Measurements from ENCODE around the gene MMP10.

DNA sequence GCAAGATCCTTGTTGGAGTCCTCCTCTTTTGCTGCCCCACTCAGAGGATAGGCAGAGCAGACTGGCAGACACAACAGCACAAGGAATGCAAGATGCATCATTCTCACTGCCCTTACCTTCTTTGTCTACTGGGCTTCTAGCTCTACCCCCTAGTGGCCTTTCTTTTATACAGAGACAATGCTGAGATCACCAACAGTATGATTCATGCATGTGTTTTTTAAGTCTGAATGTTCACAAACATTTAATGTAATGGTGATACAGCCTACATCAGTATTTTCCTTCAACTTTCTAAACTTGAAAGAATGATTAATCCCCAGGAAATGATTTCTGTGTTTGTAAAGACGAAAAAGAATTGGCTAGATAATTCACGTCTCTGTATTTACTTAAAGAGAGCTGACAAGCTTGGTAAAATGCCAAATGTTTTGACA is at the start of gene MMP10:
- TF ChIP-seq, protein P1, sequence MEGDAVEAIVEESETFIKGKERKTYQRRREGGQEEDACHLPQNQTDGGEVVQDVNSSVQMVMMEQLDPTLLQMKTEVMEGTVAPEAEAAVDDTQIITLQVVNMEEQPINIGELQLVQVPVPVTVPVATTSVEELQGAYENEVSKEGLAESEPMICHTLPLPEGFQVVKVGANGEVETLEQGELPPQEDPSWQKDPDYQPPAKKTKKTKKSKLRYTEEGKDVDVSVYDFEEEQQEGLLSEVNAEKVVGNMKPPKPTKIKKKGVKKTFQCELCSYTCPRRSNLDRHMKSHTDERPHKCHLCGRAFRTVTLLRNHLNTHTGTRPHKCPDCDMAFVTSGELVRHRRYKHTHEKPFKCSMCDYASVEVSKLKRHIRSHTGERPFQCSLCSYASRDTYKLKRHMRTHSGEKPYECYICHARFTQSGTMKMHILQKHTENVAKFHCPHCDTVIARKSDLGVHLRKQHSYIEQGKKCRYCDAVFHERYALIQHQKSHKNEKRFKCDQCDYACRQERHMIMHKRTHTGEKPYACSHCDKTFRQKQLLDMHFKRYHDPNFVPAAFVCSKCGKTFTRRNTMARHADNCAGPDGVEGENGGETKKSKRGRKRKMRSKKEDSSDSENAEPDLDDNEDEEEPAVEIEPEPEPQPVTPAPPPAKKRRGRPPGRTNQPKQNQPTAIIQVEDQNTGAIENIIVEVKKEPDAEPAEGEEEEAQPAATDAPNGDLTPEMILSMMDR (IDR thresholded peaks at IDR 0.05; ENCODE audit: poor library complexity, severe bottlenecking), result peak; percentile 32
- TF ChIP-seq TAF1 (IDR thresholded peaks at IDR 0.05; ENCODE audit: low read depth), result no peak
- TF ChIP-seq EZH2 (IDR thresholded peaks at IDR 0.05; ENCODE audit: borderline replicate concordance, insufficient read depth, low read length, poor library complexity, severe bottlenecking), result no peak
- TF ChIP-seq POLR2AphosphoS5 (IDR thresholded peaks at IDR 0.05), result no peak
- TF ChIP-seq MXI1 (conservative IDR thresholded peaks at IDR 0.05; ENCODE audit: poor library complexity, severe bottlenecking), result no peak
- no peak for TF ChIP-seq RAD21 (conservative IDR thresholded peaks at IDR 0.05)
- no peak for TF ChIP-seq SMC3 (conservative IDR thresholded peaks at IDR 0.05; ENCODE audit: poor library complexity)

Measured in neural cell (in vitro differentiated cells).